KMS-11 (cell line): ENCODE measurements around the gene PSMC2.

Experiments used
- H2AFZ ChIP-seq: fragments of 200-600 bp; sonication (generic); 2 replicates; pipeline ENCODE4 v1.6.1; 2016; ENCODE audit warnings: antibody characterized with exemption, mixed run types, low read depth
- H3K27ac ChIP-seq: fragments of 200-600 bp; sonication (generic); 2 replicates; pipeline ENCODE4 v1.6.1; 2016; ENCODE audit warnings: mild to moderate bottlenecking, mixed run types
- H3K27me3 ChIP-seq: fragments of 200-600 bp; sonication (generic); 2 replicates; pipeline ENCODE4 v1.6.1; 2017; ENCODE audit warnings: mild to moderate bottlenecking, low read depth, mixed run types, moderate library complexity; ENCODE audit not compliant: insufficient read depth
- H3K36me3 ChIP-seq: fragments of 200-600 bp; sonication (generic); 2 replicates; pipeline ENCODE4 v1.6.1; 2017; ENCODE audit warnings: mild to moderate bottlenecking, mixed run types; ENCODE audit not compliant: insufficient read depth
- H3K4me1 ChIP-seq: fragments of 200-600 bp; sonication (generic); 2 replicates; pipeline ENCODE4 v1.6.1; 2016; ENCODE audit warnings: mild to moderate bottlenecking, low read depth, mixed run types; ENCODE audit not compliant: poor library complexity, severe bottlenecking
- H3K4me2 ChIP-seq: fragments of 200-600 bp; sonication (generic); 2 replicates; pipeline ENCODE4 v1.7.0; 2016; ENCODE audit warnings: mild to moderate bottlenecking, mixed run types
- H3K4me3 ChIP-seq: fragments of 200-600 bp; sonication (generic); IDR thresholded peaks from 2 replicates; pipeline ENCODE4 v1.6.1; 2017; ENCODE audit warnings: low read depth, low read length, mixed read lengths; ENCODE audit not compliant: insufficient read depth
- H3K79me2 ChIP-seq: fragments of 200-600 bp; sonication (generic); 2 replicates; pipeline ENCODE4 v1.6.1; 2016; ENCODE audit warnings: low read depth, mixed run types; ENCODE audit not compliant: insufficient read depth
- H3K9ac ChIP-seq: fragments of 200-600 bp; sonication (generic); 2 replicates; pipeline ENCODE4 v1.6.1; 2016; ENCODE audit warnings: mild to moderate bottlenecking, mixed run types
- H4K20me1 ChIP-seq: fragments of 200-600 bp; sonication (generic); 2 replicates; pipeline ENCODE4 v1.6.1; 2016; ENCODE audit warnings: mild to moderate bottlenecking, mixed run types; ENCODE audit not compliant: insufficient read depth
- CTCF ChIP-seq: fragments of 200-600 bp; sonication (generic); conservative IDR thresholded peaks from 2 replicates; pipeline ENCODE4 v1.6.1; 2017; ENCODE audit warnings: low read depth, mild to moderate bottlenecking, antibody characterized with exemption, low read length, moderate library complexity, mixed read lengths

The PSMC2 gene

GRCh38 chr7:103373866-103374643 is 26.6 kb downstream of the PSMC2 start:
- Histone ChIP-seq H2AFZ (no peak overlapping the region), H3K9ac (no peak overlapping the region), H3K4me2 (no peak overlapping the region), H3K27me3 (no peaks in the 10 kb centered on the region), H4K20me1 (no peaks in the 10 kb centered on the region), H3K36me3 (no peaks in the 10 kb centered on the region), H3K4me1 (no peaks in the 10 kb centered on the region), H3K79me2 (no peaks in the 10 kb centered on the region), H3K4me3 (no peak overlapping the region), H3K27ac (no peak overlapping the region)
- TF ChIP-seq CTCF = no peak

- Histone ChIP-seq H3K9ac (no peak overlapping the region), H3K79me2 (no peaks in the 10 kb centered on the region), H3K4me2 (no peak overlapping the region), H3K36me3 (no peaks in the 10 kb centered on the region), H3K4me1 (no peaks in the 10 kb centered on the region), H3K27ac (no peak overlapping the region), H3K27me3 (no peaks in the 10 kb centered on the region), H3K4me3 (no peak overlapping the region), H2AFZ (no peak overlapping the region), H4K20me1 (no peaks in the 10 kb centered on the region)
- TF ChIP-seq CTCF = no peak
These were observed 32.0 kb downstream of the PSMC2 start for GRCh38 chr7:103379270-103379975.

- TF ChIP-seq CTCF = no peak
- H3K9ac ChIP-seq = no peak overlapping the region
These were observed 33.1 kb downstream of the PSMC2 start for GRCh38 chr7:103380395-103381191.

GRCh38 chr7:103381280-103382031 is 34.0 kb downstream of the PSMC2 start:
- Histone ChIP-seq H3K4me1 (no peaks in the 10 kb centered on the region), H3K79me2 (no peaks in the 10 kb centered on the region), H3K9ac (no peak overlapping the region), H3K36me3 (no peaks in the 10 kb centered on the region), H3K27ac (no peak overlapping the region), H4K20me1 (no peaks in the 10 kb centered on the region), H3K4me2 (no peak overlapping the region), H2AFZ (no peak overlapping the region), H3K4me3 (no peak overlapping the region), H3K27me3 (no peaks in the 10 kb centered on the region)
- no peak for TF ChIP-seq CTCF

More at GRCh38 chr7:103380395-103381191, 33.1 kb downstream of the PSMC2 start:
- no peak overlapping the region for H3K4me2 ChIP-seq
- H2AFZ ChIP-seq = no peak overlapping the region
- H3K36me3 ChIP-seq = no peaks in the 10 kb centered on the region
- H3K4me1 ChIP-seq = no peaks in the 10 kb centered on the region
- H4K20me1 ChIP-seq = no peaks in the 10 kb centered on the region
- no peaks in the 10 kb centered on the region for H3K27me3 ChIP-seq
- no peak overlapping the region for H3K4me3 ChIP-seq
- H3K27ac ChIP-seq = no peak overlapping the region
- no peaks in the 10 kb centered on the region for H3K79me2 ChIP-seq
